ENCODE data around the gene ABR. TPM values are rescaled to one million over a fixed set of nuclear protein-coding genes. Genes with fewer than 3 reads are reported as not detected.

The ABR gene
- total and polyA plus RNA-seq, 2 of the 8 experiments (the other 6 are each of a cell fraction or from before 2014, with no cell fraction given), result 44.8 to 47.2 TPM

GRCh38 chr17:1112875-1113274 lies 66.9 kb downstream of the ABR start:
- Histone ChIP-seq H2AK5ac (ENCODE audit: low read depth, low read length) (no peak overlapping the region), H4K20me1 (replicated peaks in 1 of 2; ENCODE audit: control insufficient read depth in 1 of 2, insufficient read depth in 2 of 2, low read length in 2 of 2) (peaks cover 0 to 5% of the 10 kb centered on the region in 2 experiments), H3K23ac (ENCODE audit: insufficient read length) (no peak overlapping the region), H2BK12ac (ENCODE audit: low read depth, low read length) (no peak overlapping the region), H3K36me3 (ENCODE audit: control insufficient read depth in 2 of 4, insufficient read depth in 4 of 4, low read length in 3 of 4) (no peaks in the 10 kb centered on the region), H3K18ac (ENCODE audit: extremely low read depth, low read length) (no peak overlapping the region), H3K9ac (replicated peaks in 1 of 4; ENCODE audit: extremely low read depth in 1 of 4, low read depth in 3 of 4, low read length in 3 of 4) (no peak overlapping the region), H3K4me3 (ENCODE audit: extremely low read depth in 1 of 4, insufficient read depth in 2 of 4, low read depth in 3 of 4, low read length in 4 of 4) (no peak overlapping the region), H3K79me1 (ENCODE audit: low read depth, low read length) (peaks cover 2% of the 10 kb centered on the region; the same call in 1 of the 2 replicates), H2BK120ac (replicated peaks; ENCODE audit: low read depth, low read length) (no peak overlapping the region), H3K4ac (replicated peaks; ENCODE audit: insufficient read length, low read depth, low read length) (no peak overlapping the region), H3K79me2 (ENCODE audit: control insufficient read depth in 1 of 2, insufficient read depth in 2 of 2, low read length in 2 of 2) (no peaks in the 10 kb centered on the region), H4K91ac (replicated peaks; ENCODE audit: insufficient read length, low read length) (no peak overlapping the region), H4K8ac (ENCODE audit: extremely low read depth, insufficient read depth, low read length) (peak overlapping the region; percentile 63; the same call in 1 of the 2 replicates), H2BK5ac (ENCODE audit: low read depth, low read length) (no peak overlapping the region), H3K56ac (replicated peaks; ENCODE audit: insufficient read length, low read depth, low read length) (no peak overlapping the region), H3K27me3 (replicated peaks in 1 of 4; ENCODE audit: control insufficient read depth in 3 of 4, extremely low read depth in 1 of 4, insufficient read depth in 3 of 4, low read length in 3 of 4) (peaks cover 0 to 6% (median 4%) of the 10 kb centered on the region in 4 experiments; a peak in 4 of 7 replicates), H2AFZ (ENCODE audit: low read length) (no peak overlapping the region), H3K27ac (ENCODE audit: low read depth, low read length) (no peak overlapping the region), H2BK15ac (ENCODE audit: low read length) (no peak overlapping the region), H3K23me2 (ENCODE audit: low read depth, low read length) (peaks cover 12% of the 10 kb centered on the region; the same call in 1 of the 2 replicates), H4K5ac (ENCODE audit: insufficient read length, low read depth, low read length) (no peak overlapping the region), H3K4me2 (ENCODE audit: insufficient read depth in 1 of 2, low read depth in 2 of 2, low read length in 2 of 2) (no peak overlapping the region), H3K4me1 (replicated peaks in 1 of 4; ENCODE audit: control insufficient read depth in 3 of 4, insufficient read depth in 4 of 4, low read length in 3 of 4) (peaks cover 0 to 32% (median 24%) of the 10 kb centered on the region in 4 experiments; a peak in 6 of 7 replicates), H3K9me3 (ENCODE audit: insufficient read depth in 2 of 2, low read depth in 1 of 2, low read length in 1 of 2) (peaks cover 0 to 4% of the 10 kb centered on the region in 2 experiments; a peak in 1 of 4 replicates), H3K14ac (ENCODE audit: insufficient read length) (no peak overlapping the region), H2BK20ac (ENCODE audit: low read length) (no peak overlapping the region)
- DNase-seq (ENCODE audit: low read depth in 1 of 2, low spot score in 2 of 2) (peak in 1 of 2 experiments; percentile 53), FAIRE-seq (no peak)
- WGBS, 2 experiments (ENCODE audit: extremely low coverage in 1 of 2, insufficient coverage in 1 of 2, insufficient read length in 1 of 2, insufficient replicate concordance in 2 of 2, low coverage in 1 of 2, low lambda C conversion rate in 2 of 2, missing lambda C conversion rate in 1 of 2), result 83% methylated on average over 10 of the region's 10 CpGs; no CpG with 5 or more reads in 1 of the 2 experiments
- ChIA-PET CTCF (ENCODE audit: partially characterized antibody) (interaction anchor here (1.2 to 6.8 kb wide), 2 partner anchors 10 to 35 kb away, joined by 3 to 29 read pairs; no protein-coding TSS in a partner anchor), POLR2A (ENCODE audit: partially characterized antibody) (no interaction called here)
- TF ChIP-seq GABPA (IDR thresholded peaks at IDR 0.05; ENCODE audit: borderline replicate concordance, insufficient read depth, low read length), result no peak
- TF ChIP-seq SRF (IDR thresholded peaks at IDR 0.05; ENCODE audit: low read depth, low read length), result no peak
- no peak for TF ChIP-seq SP4 (IDR thresholded peaks at IDR 0.05; ENCODE audit: low read length)
- TF ChIP-seq RNF2 (IDR thresholded peaks at IDR 0.05; ENCODE audit: borderline replicate concordance, low read depth, low read length, missing control alignments, poor library complexity, severe bottlenecking), result no peak
- TF ChIP-seq, protein P1, sequence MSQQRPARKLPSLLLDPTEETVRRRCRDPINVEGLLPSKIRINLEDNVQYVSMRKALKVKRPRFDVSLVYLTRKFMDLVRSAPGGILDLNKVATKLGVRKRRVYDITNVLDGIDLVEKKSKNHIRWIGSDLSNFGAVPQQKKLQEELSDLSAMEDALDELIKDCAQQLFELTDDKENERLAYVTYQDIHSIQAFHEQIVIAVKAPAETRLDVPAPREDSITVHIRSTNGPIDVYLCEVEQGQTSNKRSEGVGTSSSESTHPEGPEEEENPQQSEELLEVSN (IDR thresholded peaks at IDR 0.05), result peak; percentile 69
- no peak for TF ChIP-seq RFX5 (IDR thresholded peaks at IDR 0.05; ENCODE audit: borderline replicate concordance, low read depth, low read length)
- peak; percentile 85 for TF ChIP-seq SP1 (IDR thresholded peaks at IDR 0.05; ENCODE audit: low read depth, low read length)
- TF ChIP-seq PHF8 (conservative IDR thresholded peaks at IDR 0.05; ENCODE audit: low read depth, low read length), result no peak
- TF ChIP-seq YY1 (IDR thresholded peaks at IDR 0.05; ENCODE audit: low read depth, low read length), result no peak
- TF ChIP-seq TAF1 (IDR thresholded peaks at IDR 0.05; ENCODE audit: low read depth, low read length), result no peak
- 0 out of 2 replicates have a peak, but pooled peaks have one; percentile 18 for TF ChIP-seq USF2 (IDR thresholded peaks at IDR 0.05; ENCODE audit: low read length)
- no peak for TF ChIP-seq POLR2AphosphoS5 (IDR thresholded peaks at IDR 0.05; ENCODE audit: low read depth, low read length)
